ENCODE results near the gene PTF1A.

PTF1A gene

GRCh38 chr10:23173214-23174073, 18.7 kb upstream of the PTF1A start:
- no peaks in the 10 kb centered on the region for H3K36me3 Mint-ChIP-seq

GRCh38 chr10:23174074-23174976, 17.8 kb upstream of the PTF1A start:
- Mint-ChIP-seq H3K27ac (no peak overlapping the region), H3K4me1 (no peaks in the 10 kb centered on the region), H3K4me3 (no peak overlapping the region), H3K36me3 (no peaks in the 10 kb centered on the region), H3K9me3 (no peaks in the 10 kb centered on the region)
- DNase-seq (ENCODE audit: low spot score in 2 of 2) = no peak
- ATAC-seq = no peak

More at GRCh38 chr10:23173214-23174073, 18.7 kb upstream of the PTF1A start:
- no peak for DNase-seq (ENCODE audit: low spot score in 2 of 2)
- no peak for ATAC-seq
- Mint-ChIP-seq H3K4me1 (no peaks in the 10 kb centered on the region), H3K4me3 (no peak overlapping the region), H3K27ac (no peak overlapping the region), H3K9me3 (no peaks in the 10 kb centered on the region)

- H3K9me3 Mint-ChIP-seq = no peaks in the 10 kb centered on the region
Measured at GRCh38 chr10:23174977-23175512, 17.1 kb upstream of the PTF1A start.

GRCh38 chr10:23186178-23186577, 5.9 kb upstream of the PTF1A start:
- Mint-ChIP-seq H3K9me3 (no peaks in the 10 kb centered on the region), H3K36me3 (no peaks in the 10 kb centered on the region), H3K4me3 (no peak overlapping the region), H3K4me1 (no peaks in the 10 kb centered on the region), H3K27ac (no peak overlapping the region)
- no peak for DNase-seq (ENCODE audit: low spot score in 2 of 2)
- no peak for ATAC-seq

More at GRCh38 chr10:23174977-23175512, 17.1 kb upstream of the PTF1A start:
- Mint-ChIP-seq H3K4me3 (no peak overlapping the region), H3K36me3 (no peaks in the 10 kb centered on the region), H3K4me1 (no peaks in the 10 kb centered on the region), H3K27ac (no peak overlapping the region)
- DNase-seq (ENCODE audit: low spot score in 2 of 2) (no peak), ATAC-seq (no peak)

- DNase-seq (ENCODE audit: low spot score in 2 of 2) (no peak), ATAC-seq (no peak)
- Mint-ChIP-seq H3K27ac (no peak overlapping the region), H3K4me3 (no peak overlapping the region), H3K36me3 (no peaks in the 10 kb centered on the region), H3K4me1 (no peaks in the 10 kb centered on the region), H3K9me3 (no peaks in the 10 kb centered on the region)
Measured at GRCh38 chr10:23186697-23187096, 5.4 kb upstream of the PTF1A start.

GRCh38 chr10:23187155-23187554, 5.0 kb upstream of the PTF1A start:
- DNase-seq (ENCODE audit: low spot score in 2 of 2) (no peak), ATAC-seq (no peak)
- Mint-ChIP-seq H3K4me1 (no peaks in the 10 kb centered on the region), H3K27ac (no peak overlapping the region), H3K9me3 (no peaks in the 10 kb centered on the region), H3K36me3 (no peaks in the 10 kb centered on the region), H3K4me3 (no peak overlapping the region)

GRCh38 chr10:23189024-23189423, 3.1 kb upstream of the PTF1A start:
- H3K36me3 Mint-ChIP-seq = no peaks in the 10 kb centered on the region
- H3K9me3 Mint-ChIP-seq = no peaks in the 10 kb centered on the region
- DNase-seq (ENCODE audit: low spot score in 2 of 2) = no peak
- H3K27ac Mint-ChIP-seq = no peak overlapping the region
- H3K4me1 Mint-ChIP-seq = no peaks in the 10 kb centered on the region
- ATAC-seq = no peak
- H3K4me3 Mint-ChIP-seq = no peak overlapping the region

- Mint-ChIP-seq H3K4me3 (no peak overlapping the region), H3K9me3 (no peaks in the 10 kb centered on the region), H3K36me3 (no peaks in the 10 kb centered on the region), H3K4me1 (no peaks in the 10 kb centered on the region), H3K27ac (no peak overlapping the region)
- ATAC-seq (no peak), DNase-seq (ENCODE audit: low spot score in 2 of 2) (no peak)
Measured at GRCh38 chr10:23190872-23191763, 994 bp upstream of the PTF1A start.

- no peak overlapping the region for H3K4me3 Mint-ChIP-seq
- DNase-seq (ENCODE audit: low spot score in 2 of 2) = no peak
Measured at GRCh38 chr10:23192712-23193434, 761 bp downstream of the PTF1A start.

GRCh38 chr10:23193435-23194074, 1.4 kb downstream of the PTF1A start:
- H3K9me3 Mint-ChIP-seq = no peaks in the 10 kb centered on the region
- H3K27ac Mint-ChIP-seq = no peak overlapping the region
- no peak overlapping the region for H3K4me3 Mint-ChIP-seq
- no peaks in the 10 kb centered on the region for H3K4me1 Mint-ChIP-seq
- no peak for ATAC-seq
- no peaks in the 10 kb centered on the region for H3K36me3 Mint-ChIP-seq
- DNase-seq (ENCODE audit: low spot score in 2 of 2) = no peak

More at GRCh38 chr10:23192712-23193434, 761 bp downstream of the PTF1A start:
- no peak for ATAC-seq
- Mint-ChIP-seq H3K9me3 (no peaks in the 10 kb centered on the region), H3K27ac (no peak overlapping the region), H3K4me1 (no peaks in the 10 kb centered on the region), H3K36me3 (no peaks in the 10 kb centered on the region)

- H3K27ac Mint-ChIP-seq = no peak overlapping the region
- ATAC-seq = no peak
- no peaks in the 10 kb centered on the region for H3K9me3 Mint-ChIP-seq
- no peak overlapping the region for H3K4me3 Mint-ChIP-seq
- H3K36me3 Mint-ChIP-seq = no peaks in the 10 kb centered on the region
- DNase-seq (ENCODE audit: low spot score in 2 of 2) = no peak
- H3K4me1 Mint-ChIP-seq = no peaks in the 10 kb centered on the region
Measured at GRCh38 chr10:23194471-23194965, 2.4 kb downstream of the PTF1A start.

- H3K36me3 Mint-ChIP-seq = no peaks in the 10 kb centered on the region
- no peak overlapping the region for H3K27ac Mint-ChIP-seq
- no peaks in the 10 kb centered on the region for H3K4me1 Mint-ChIP-seq
- no peak overlapping the region for H3K4me3 Mint-ChIP-seq
- no peak for ATAC-seq
- no peak for DNase-seq (ENCODE audit: low spot score in 2 of 2)
- no peaks in the 10 kb centered on the region for H3K9me3 Mint-ChIP-seq
Measured at GRCh38 chr10:23194966-23195845, 3.1 kb downstream of the PTF1A start.

Data from stimulated activated effector memory CD8-positive, alpha-beta T cell treated with anti-CD3 and anti-CD28 coated beads, Interleukin-12 subunit alpha, Interleukin-12 subunit beta, amount 100 ng/mL, for 72 hours (primary cell).